22Rv1 (cell line): ENCODE data around the gene EPHA6.

Source experiments
- ZFX ChIP-seq: fragments of 450-650 bp; IDR thresholded peaks from 2 replicates; pipeline ENCODE4 v1.6.1; 2017; ENCODE audit warnings: antibody characterized with exemption, borderline replicate concordance
- TF ChIP-seq, protein P1 (sequence below): fragments of 450-650 bp; IDR thresholded peaks from 2 replicates; pipeline ENCODE4 v1.5.1; 2017; ENCODE audit warnings: mild to moderate bottlenecking

DNA sequence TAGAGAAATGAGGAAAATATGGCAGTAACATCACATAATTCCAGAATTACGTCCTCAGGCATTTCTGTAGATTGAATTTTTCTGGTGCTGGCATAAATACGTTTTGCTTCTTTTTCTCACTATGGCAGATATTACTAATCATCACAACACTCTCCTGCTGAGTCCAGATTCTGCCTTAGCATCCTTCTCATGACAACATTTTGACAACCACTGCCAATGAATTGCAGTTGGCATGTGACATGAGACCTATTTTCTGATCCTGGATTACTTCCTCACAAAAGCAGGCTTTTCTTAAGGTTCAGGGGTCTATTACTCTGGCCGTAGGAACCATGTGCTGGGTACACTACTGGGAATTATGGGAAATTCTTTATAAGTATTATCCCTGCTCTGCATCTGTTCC is 927.6 kb downstream of the EPHA6 start:
- TF ChIP-seq, protein P1, sequence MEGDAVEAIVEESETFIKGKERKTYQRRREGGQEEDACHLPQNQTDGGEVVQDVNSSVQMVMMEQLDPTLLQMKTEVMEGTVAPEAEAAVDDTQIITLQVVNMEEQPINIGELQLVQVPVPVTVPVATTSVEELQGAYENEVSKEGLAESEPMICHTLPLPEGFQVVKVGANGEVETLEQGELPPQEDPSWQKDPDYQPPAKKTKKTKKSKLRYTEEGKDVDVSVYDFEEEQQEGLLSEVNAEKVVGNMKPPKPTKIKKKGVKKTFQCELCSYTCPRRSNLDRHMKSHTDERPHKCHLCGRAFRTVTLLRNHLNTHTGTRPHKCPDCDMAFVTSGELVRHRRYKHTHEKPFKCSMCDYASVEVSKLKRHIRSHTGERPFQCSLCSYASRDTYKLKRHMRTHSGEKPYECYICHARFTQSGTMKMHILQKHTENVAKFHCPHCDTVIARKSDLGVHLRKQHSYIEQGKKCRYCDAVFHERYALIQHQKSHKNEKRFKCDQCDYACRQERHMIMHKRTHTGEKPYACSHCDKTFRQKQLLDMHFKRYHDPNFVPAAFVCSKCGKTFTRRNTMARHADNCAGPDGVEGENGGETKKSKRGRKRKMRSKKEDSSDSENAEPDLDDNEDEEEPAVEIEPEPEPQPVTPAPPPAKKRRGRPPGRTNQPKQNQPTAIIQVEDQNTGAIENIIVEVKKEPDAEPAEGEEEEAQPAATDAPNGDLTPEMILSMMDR, result no peak
- TF ChIP-seq ZFX, result no peak
